Caco-2 (cell line): ENCODE data around the gene RGCC. TPM values are rescaled to one million over a fixed set of nuclear protein-coding genes. Genes with fewer than 3 reads are reported as not detected.

ENCODE experiments used
- BruUV-seq: library from RNA; stranded (reverse); fragments of 400-500 nt; replicated peaks from 2 replicates; lab custom pipeline; 2021; lab: Mats Ljungman, UMichigan
- CTCF ChIA-PET: fragments of 300-600 bp; sonication (Branson Sonifier 250); formaldehyde crosslinking; loops from one replicate; lab custom pipeline; 2022; ENCODE audit warnings: antibody characterized with exemption; lab: Charles Lee
- POLR2A ChIA-PET: fragments of 300-600 bp; sonication (Branson Sonifier 250); formaldehyde crosslinking; loops from one replicate; lab custom pipeline; 2022; ENCODE audit warnings: antibody characterized with exemption; lab: Charles Lee
- DNase-seq, 2 experiments: peaks; one replicate each; pipeline versions ENCODE4 v3.0.0 to v3.0.0-alpha.2; 2020 to 2022
- H3K27me3 ChIP-seq: replicated peaks from 2 replicates; pipeline ENCODE4 v1.6.0; 2011; ENCODE audit warnings: low read length; ENCODE audit not compliant: control insufficient read depth, insufficient read depth
- H3K36me3 ChIP-seq: 2 replicates; pipeline ENCODE4 v1.5.1; 2011; ENCODE audit warnings: low read length; ENCODE audit not compliant: control insufficient read depth, insufficient read depth
- H3K4me1 ChIP-seq: fragments of 250-450 bp; sonication (Bioruptor Pico); 2 replicates; pipeline ENCODE4 v1.5.1; 2020; ENCODE audit warnings: mild to moderate bottlenecking
- H3K4me3 ChIP-seq: 2 replicates; pipeline ENCODE4 v1.5.1; 2011; ENCODE audit warnings: low read depth, mild to moderate bottlenecking, control low read depth, low read length
- H3K9me3 ChIP-seq: fragments of 250-450 bp; sonication (Bioruptor Pico); 2 replicates; pipeline ENCODE4 v1.5.1; 2020; ENCODE audit warnings: mild to moderate bottlenecking, moderate library complexity
- H3K27ac Mint-ChIP-seq: one replicate; pipeline ENCODE4 v1.8.0; 2022; ENCODE audit warnings: mixed read lengths; ENCODE audit not compliant: unreplicated experiment
- H3K27me3 Mint-ChIP-seq: one replicate; pipeline ENCODE4 v1.8.0; 2022; ENCODE audit warnings: mixed read lengths; ENCODE audit not compliant: insufficient read depth, unreplicated experiment
- H3K36me3 Mint-ChIP-seq: one replicate; pipeline ENCODE4 v1.8.0; 2022; ENCODE audit warnings: mild to moderate bottlenecking, mixed read lengths; ENCODE audit not compliant: insufficient read depth, unreplicated experiment
- H3K4me1 Mint-ChIP-seq: one replicate; pipeline ENCODE4 v1.8.0; 2022; ENCODE audit warnings: low read depth, mixed read lengths; ENCODE audit not compliant: unreplicated experiment
- H3K4me3 Mint-ChIP-seq: one replicate; pipeline ENCODE4 v1.8.0; 2022; ENCODE audit warnings: mild to moderate bottlenecking, moderate library complexity, mixed read lengths; ENCODE audit not compliant: unreplicated experiment
- H3K9me3 Mint-ChIP-seq: one replicate; pipeline ENCODE4 v1.8.0; 2022; ENCODE audit warnings: mixed read lengths; ENCODE audit not compliant: unreplicated experiment
- CTCF ChIP-seq, 2 experiments: fragments of 200-600 bp in 1 of 2; IDR thresholded peaks; 1 replicate in 1 of 2; 2 replicates in 1 of 2; pipeline versions ENCODE4 v1.5.1 to v1.8.0; 2011 to 2022; ENCODE audit warnings: antibody characterized with exemption in 1 of 2, control low read depth in 1 of 2, inconsistent platforms in 1 of 2, low read depth in 1 of 2, low read length in 1 of 2, mild to moderate bottlenecking in 1 of 2, moderate library complexity in 1 of 2; ENCODE audit not compliant: insufficient read depth in 1 of 2, severe bottlenecking in 1 of 2, unreplicated experiment in 1 of 2
- intact Hi-C: fragments of 100-400 bp; cut with micrococcal nuclease; formaldehyde crosslinking; loops from one replicate; pipeline ENCODE4 v1.10.0; 2022; ENCODE audit not compliant: unreplicated experiment
- total RNA-seq: library from RNA; stranded (reverse); gene quantifications from 2 replicates; pipeline ENCODE4 v1.2.3, GENCODE V29; 2022

Gene RGCC
- total RNA-seq, 1 experiment from 2014 or later, result 70.8 TPM

GRCh38 chr13:41511827-41512226 is 54.5 kb downstream of the RGCC start:
- no peak for TF ChIP-seq CTCF (IDR thresholded peaks at IDR 0.05; ENCODE audit: insufficient read depth in 1 of 2, low read depth in 1 of 2, low read length in 1 of 2, severe bottlenecking in 1 of 2, unreplicated experiment in 1 of 2)
- BruUV-seq, result no TSS peak
- no peak overlapping the region for H3K4me3 Mint-ChIP-seq
- no peak overlapping the region for H3K27ac Mint-ChIP-seq
- H3K9me3 Mint-ChIP-seq, result no peaks in the 10 kb centered on the region
- no peaks in the 10 kb centered on the region for H3K36me3 Mint-ChIP-seq
- DNase-seq, result no peak
- Histone ChIP-seq H3K36me3 (no peaks in the 10 kb centered on the region), H3K4me1 (no peaks in the 10 kb centered on the region), H3K27me3 (no peaks in the 10 kb centered on the region), H3K9me3 (no peaks in the 10 kb centered on the region), H3K4me3 (no peak overlapping the region)
- intact Hi-C loops, result no loop called here
- no peaks in the 10 kb centered on the region for H3K27me3 Mint-ChIP-seq
- POLR2A ChIA-PET, result no interaction called here
- no peaks in the 10 kb centered on the region for H3K4me1 Mint-ChIP-seq
- CTCF ChIA-PET, result no interaction called here

GRCh38 chr13:41512441-41512840 is 55.1 kb downstream of the RGCC start:
- ChIA-PET CTCF (no interaction called here), POLR2A (no interaction called here)
- Mint-ChIP-seq H3K9me3 (no peaks in the 10 kb centered on the region), H3K27ac (no peak overlapping the region), H3K4me1 (no peaks in the 10 kb centered on the region), H3K4me3 (no peak overlapping the region), H3K36me3 (no peaks in the 10 kb centered on the region), H3K27me3 (no peaks in the 10 kb centered on the region)
- Histone ChIP-seq H3K4me1 (no peaks in the 10 kb centered on the region), H3K9me3 (no peaks in the 10 kb centered on the region), H3K36me3 (no peaks in the 10 kb centered on the region), H3K4me3 (no peak overlapping the region), H3K27me3 (no peaks in the 10 kb centered on the region)
- no peak for TF ChIP-seq CTCF (IDR thresholded peaks at IDR 0.05; ENCODE audit: insufficient read depth in 1 of 2, low read depth in 1 of 2, low read length in 1 of 2, severe bottlenecking in 1 of 2, unreplicated experiment in 1 of 2)
- intact Hi-C loops, result no loop called here
- BruUV-seq, result no TSS peak
- no peak for DNase-seq

- no peaks in the 10 kb centered on the region for H3K4me1 ChIP-seq
- Mint-ChIP-seq H3K9me3 (no peaks in the 10 kb centered on the region), H3K27me3 (no peaks in the 10 kb centered on the region), H3K4me3 (no peak overlapping the region), H3K27ac (no peak overlapping the region), H3K36me3 (no peaks in the 10 kb centered on the region), H3K4me1 (no peaks in the 10 kb centered on the region)
- no peak for TF ChIP-seq CTCF (IDR thresholded peaks at IDR 0.05; ENCODE audit: insufficient read depth in 1 of 2, low read depth in 1 of 2, low read length in 1 of 2, severe bottlenecking in 1 of 2, unreplicated experiment in 1 of 2)
- intact Hi-C loops, result no loop called here
- BruUV-seq, result no TSS peak
- H3K9me3 ChIP-seq, result no peaks in the 10 kb centered on the region
- H3K4me3 ChIP-seq, result no peak overlapping the region
- no peaks in the 10 kb centered on the region for H3K36me3 ChIP-seq
- POLR2A ChIA-PET, result no interaction called here
- CTCF ChIA-PET, result no interaction called here
- H3K27me3 ChIP-seq, result no peaks in the 10 kb centered on the region
- DNase-seq, result no peak
Measured at GRCh38 chr13:41513600-41513999, 56.2 kb downstream of the RGCC start.
